Hepatic stellate cell (primary cell): ENCODE results near the gene CHMP1A.

Source experiments
- DNase-seq: peaks from one replicate; pipeline ENCODE4 v3.0.0; 2011; ENCODE audit warnings: low spot score

The CHMP1A gene

GRCh38 chr16:89602952-89603590 is 54.4 kb downstream of the CHMP1A start:
- DNase-seq: no peak

GRCh38 chr16:89602273-89602951 is 55.1 kb downstream of the CHMP1A start:
- peak; percentile 94 for DNase-seq

- DNase-seq: no peak
These were observed 55.6 kb downstream of the CHMP1A start for GRCh38 chr16:89601906-89602272.

DNA sequence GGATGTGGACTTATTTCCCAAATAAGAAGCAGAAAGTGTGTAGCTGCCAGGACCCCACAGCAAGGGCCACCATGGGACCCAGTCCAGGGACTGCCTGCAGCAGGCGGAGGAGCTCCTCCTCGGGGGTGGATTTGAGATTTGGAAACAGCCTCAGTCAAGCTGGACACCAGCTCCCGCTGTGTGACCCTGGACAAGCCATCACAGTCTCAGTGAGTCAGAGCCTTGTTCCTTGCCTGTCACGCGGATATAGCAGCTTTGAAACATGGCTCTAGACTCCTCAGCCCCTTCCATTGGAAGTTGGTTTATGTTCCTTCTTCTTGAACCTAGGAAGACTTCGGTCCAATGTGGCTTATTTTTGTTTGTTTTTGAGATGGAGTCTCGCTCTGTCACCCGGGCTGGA is 56.6 kb downstream of the CHMP1A start:
- no peak for DNase-seq

- DNase-seq: no peak
These were observed 57.1 kb downstream of the CHMP1A start for GRCh38 chr16:89600427-89600826.

DNA sequence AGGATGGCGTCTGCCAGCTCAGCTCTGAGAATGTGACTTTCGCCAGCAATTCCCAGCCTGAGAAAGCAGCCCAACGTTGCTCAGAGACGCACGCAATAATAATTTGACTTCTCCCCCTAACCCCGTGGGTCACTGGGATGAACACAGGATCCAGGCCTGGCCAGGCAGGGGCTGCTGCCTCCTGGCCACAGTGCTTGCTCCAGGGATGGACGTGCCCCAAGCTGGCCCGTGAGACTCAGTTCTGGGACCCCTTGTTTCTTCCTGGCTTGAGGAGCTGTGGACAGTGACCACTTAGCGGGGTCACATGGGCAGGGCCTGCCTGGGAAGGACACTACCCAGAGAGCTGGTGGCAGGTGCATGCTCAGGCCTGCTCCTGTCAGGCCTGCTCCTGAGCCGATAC is 57.6 kb downstream of the CHMP1A start:
- no peak for DNase-seq

DNA sequence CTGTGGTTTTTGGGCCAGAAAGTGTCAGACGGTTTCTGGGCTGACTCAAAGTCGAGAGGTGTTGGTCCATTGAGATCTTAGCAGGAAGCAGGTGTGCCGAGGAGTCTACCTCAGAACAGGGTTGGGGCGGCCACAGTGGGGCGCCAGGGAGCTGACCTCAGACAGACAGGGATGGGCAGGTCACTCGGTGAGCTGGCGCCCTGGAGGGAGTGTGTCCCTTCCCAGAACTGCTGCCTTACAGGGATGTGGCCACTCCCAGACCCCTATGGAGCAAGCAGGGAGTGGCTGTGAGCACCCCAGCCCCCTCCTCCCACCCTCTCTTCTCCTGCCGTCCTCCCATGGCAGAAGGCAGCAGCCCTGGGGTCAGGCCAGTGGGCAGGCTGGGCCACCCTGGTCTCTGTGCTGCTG is 58.1 kb downstream of the CHMP1A start:
- no peak for DNase-seq

DNA sequence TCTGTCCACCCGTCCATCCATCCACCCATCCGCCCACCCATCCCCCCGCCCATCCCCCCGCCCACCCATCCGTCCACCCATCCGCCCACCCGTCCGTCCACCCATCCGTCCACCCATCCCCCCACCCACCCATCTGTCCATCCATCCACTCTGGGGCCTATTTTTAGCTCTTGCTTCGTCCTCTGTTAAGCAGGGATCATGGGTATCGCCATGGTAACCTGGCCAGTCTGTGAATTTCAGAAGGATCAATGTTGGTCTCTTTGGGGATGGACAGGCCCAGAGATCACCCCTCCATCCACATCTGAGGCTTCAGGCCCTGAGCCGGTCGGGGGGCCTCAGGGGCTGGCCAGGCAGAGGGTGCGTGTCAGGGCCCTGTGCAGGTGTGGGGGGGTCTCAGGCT is 59.3 kb downstream of the CHMP1A start:
- DNase-seq: peak; percentile 81

- no peak for DNase-seq
These were observed 60.4 kb downstream of the CHMP1A start for GRCh38 chr16:89596957-89597649.

DNA sequence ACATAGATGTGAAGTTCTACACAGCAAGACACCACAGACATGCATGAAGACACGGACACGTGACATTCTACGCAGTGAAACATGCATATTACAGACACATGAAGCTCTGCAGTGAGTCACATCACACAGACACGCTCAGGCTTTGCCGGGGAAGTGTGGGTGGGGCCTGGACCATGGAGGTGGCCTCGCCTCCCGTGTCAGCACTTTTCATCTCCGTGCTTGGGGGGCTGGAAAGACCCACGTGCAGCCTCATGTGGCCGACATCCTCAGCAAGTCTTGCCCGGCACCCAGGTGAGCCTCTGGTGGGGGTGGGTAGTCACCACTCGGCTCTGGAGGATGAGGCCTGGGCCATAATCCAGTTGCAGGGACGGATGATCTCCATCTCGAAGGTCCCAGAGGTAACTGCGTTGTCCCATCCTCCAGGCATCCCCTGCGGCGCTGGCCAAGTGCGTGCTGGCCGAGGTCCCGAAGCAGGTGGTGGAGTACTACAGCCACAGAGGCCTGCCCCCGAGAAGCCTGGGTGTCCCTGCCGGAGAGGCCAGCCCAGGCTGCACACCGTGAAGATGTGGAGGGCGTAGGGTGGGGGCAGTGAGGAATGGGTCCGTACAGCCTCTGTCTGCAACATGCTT is 61.3 kb downstream of the CHMP1A start:
- no peak for DNase-seq

- no peak for DNase-seq
These were observed 62.0 kb downstream of the CHMP1A start for GRCh38 chr16:89595330-89596060.
